Measurements from ENCODE around the gene AMMECR1. TPM values are rescaled to one million over a fixed set of nuclear protein-coding genes. Genes with fewer than 3 reads are reported as not detected.

Gene AMMECR1
- total and polyA plus RNA-seq, 2 of the 4 experiments (the other 2 are of a cell fraction): 7.0 to 11.3 TPM

DNA sequence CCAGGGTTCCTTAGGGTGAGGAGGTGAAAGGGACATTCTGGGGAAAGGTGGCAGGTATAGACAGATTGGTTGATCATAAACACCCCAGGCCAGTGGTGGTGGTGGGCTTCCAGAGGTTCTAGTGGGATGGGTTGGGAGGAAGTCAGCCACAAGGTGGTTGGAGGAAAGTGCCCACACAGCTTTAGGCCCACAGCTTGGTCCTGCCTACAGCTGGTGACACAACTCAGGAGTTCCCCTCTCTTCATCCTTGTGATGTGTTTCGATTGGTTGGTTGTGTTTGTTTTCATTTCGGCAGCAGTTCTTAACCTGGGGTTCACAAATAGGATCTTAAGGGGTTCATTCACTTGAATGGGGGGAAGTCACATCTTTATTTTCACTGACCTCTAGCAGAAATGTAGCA, 158.0 kb downstream of the AMMECR1 start:
- ChIA-PET CTCF (interaction anchor here (0.5 to 2.4 kb wide), 6 partner anchors 14 to 259 kb away, joined by 3 to 9 read pairs (median 5); no protein-coding TSS in a partner anchor), POLR2A (ENCODE audit: unreplicated experiment) (no interaction called here)
- H2AK5ac ChIP-seq (ENCODE audit: low read depth, low read length): 0 out of 2 replicates have a peak overlapping the region, but pooled peaks have one; percentile 23
- no peak overlapping the region for H2AFZ ChIP-seq (replicated peaks; ENCODE audit: low read length, poor library complexity)
- no peak overlapping the region for H3K18ac ChIP-seq (ENCODE audit: low read depth, low read length)
- no peak for ATAC-seq (ENCODE audit: low read depth)
- H3K23ac ChIP-seq (ENCODE audit: low read depth, low read length): no peak overlapping the region
- H3K36me3 ChIP-seq (ENCODE audit: control insufficient read depth, insufficient read depth, low read length): no peaks in the 10 kb centered on the region
- H3K9me1 ChIP-seq (ENCODE audit: insufficient read depth, low read length): peaks cover 7% of the 10 kb centered on the region; the same call in 1 of the 2 replicates
- H3K9me3 ChIP-seq (ENCODE audit: control insufficient read depth, insufficient read depth, low read length): no peaks in the 10 kb centered on the region
- in situ Hi-C loops (cut with MboI; ENCODE audit: low sequenced_read_pairs) (loop anchor here (5.0 to 10.0 kb wide), 2 partner anchors 252 to 695 kb away; no protein-coding TSS in a partner anchor), intact Hi-C loops (cut with micrococcal nuclease) (loop anchor here (1.0 to 5.0 kb wide), 4 partner anchors 248 to 687 kb away; no protein-coding TSS in a partner anchor), dilution Hi-C loops (cut with HindIII; ENCODE audit: low sequenced_read_pairs, unreplicated experiment) (no loop called here)
- no CpG with 5 or more reads among the region's 2 CpGs for WGBS, 2 experiments (ENCODE audit: extremely low coverage in 2 of 2, insufficient read length in 1 of 2)
- no peak overlapping the region for H4K91ac ChIP-seq (ENCODE audit: insufficient read depth, low read depth, low read length)
- no peak overlapping the region for H2BK20ac ChIP-seq (ENCODE audit: low read depth, low read length)
- peaks cover 4% of the 10 kb centered on the region for H3K4me1 ChIP-seq (ENCODE audit: control insufficient read depth, insufficient read depth, low read length)
- TF ChIP-seq, protein P1, sequence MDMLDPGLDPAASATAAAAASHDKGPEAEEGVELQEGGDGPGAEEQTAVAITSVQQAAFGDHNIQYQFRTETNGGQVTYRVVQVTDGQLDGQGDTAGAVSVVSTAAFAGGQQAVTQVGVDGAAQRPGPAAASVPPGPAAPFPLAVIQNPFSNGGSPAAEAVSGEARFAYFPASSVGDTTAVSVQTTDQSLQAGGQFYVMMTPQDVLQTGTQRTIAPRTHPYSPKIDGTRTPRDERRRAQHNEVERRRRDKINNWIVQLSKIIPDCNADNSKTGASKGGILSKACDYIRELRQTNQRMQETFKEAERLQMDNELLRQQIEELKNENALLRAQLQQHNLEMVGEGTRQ (IDR thresholded peaks at IDR 0.05; ENCODE audit: low read depth, low read length): no peak
- 0 out of 2 replicates have a peak, but pooled peaks have one; percentile 10 for TF ChIP-seq CEBPB (IDR thresholded peaks at IDR 0.05; ENCODE audit: low read depth, low read length)
- TF ChIP-seq RAD21 (IDR thresholded peaks at IDR 0.05; ENCODE audit: low read length): no peak
- H2BK5ac ChIP-seq (ENCODE audit: low read depth, low read length, poor library complexity, severe bottlenecking): no peak overlapping the region
- H3K56ac ChIP-seq (ENCODE audit: extremely low read depth, insufficient read depth, low read length): no peak overlapping the region
- no peak for DNase-seq
- H3K27ac ChIP-seq (ENCODE audit: insufficient read depth, low read length): no peak overlapping the region
- H2BK120ac ChIP-seq (ENCODE audit: low read depth, low read length): no peak overlapping the region
- no peak overlapping the region for H4K5ac ChIP-seq (ENCODE audit: low read depth, low read length)
- no peak overlapping the region for H3K4me3 ChIP-seq (ENCODE audit: insufficient read depth, low read depth, low read length)
- H2AK9ac ChIP-seq (replicated peaks; ENCODE audit: low read depth, low read length, poor library complexity): no peak overlapping the region
- H3K14ac ChIP-seq (replicated peaks; ENCODE audit: low read depth, low read length): no peak overlapping the region
- H3K4ac ChIP-seq (ENCODE audit: low read depth, low read length): no peak overlapping the region; the same call in 1 of the 2 replicates
- H4K20me1 ChIP-seq (ENCODE audit: insufficient read depth, low read length): no peaks in the 10 kb centered on the region
- H3K9ac ChIP-seq (ENCODE audit: low read depth, low read length): no peak overlapping the region
- peaks cover 3% of the 10 kb centered on the region; the same call in 1 of the 2 replicates for H3K27me3 ChIP-seq (ENCODE audit: control insufficient read depth, insufficient read depth, low read length)
- BruUV-seq (replicated peaks): no TSS peak
- peaks cover 0 to 8% of the 10 kb centered on the region in 2 experiments; a peak in 3 of 4 replicates for H3K79me1 ChIP-seq (ENCODE audit: low read depth in 1 of 2, low read length in 2 of 2)
- no peak overlapping the region for H2BK15ac ChIP-seq (ENCODE audit: low read depth, low read length)
- no peak overlapping the region for H3K4me2 ChIP-seq (ENCODE audit: low read depth, low read length)
- no peak overlapping the region for H4K8ac ChIP-seq (ENCODE audit: low read depth in 2 of 2, low read length in 2 of 2)
